ENCODE results near the gene PIEZO1.

Gene PIEZO1

DNA sequence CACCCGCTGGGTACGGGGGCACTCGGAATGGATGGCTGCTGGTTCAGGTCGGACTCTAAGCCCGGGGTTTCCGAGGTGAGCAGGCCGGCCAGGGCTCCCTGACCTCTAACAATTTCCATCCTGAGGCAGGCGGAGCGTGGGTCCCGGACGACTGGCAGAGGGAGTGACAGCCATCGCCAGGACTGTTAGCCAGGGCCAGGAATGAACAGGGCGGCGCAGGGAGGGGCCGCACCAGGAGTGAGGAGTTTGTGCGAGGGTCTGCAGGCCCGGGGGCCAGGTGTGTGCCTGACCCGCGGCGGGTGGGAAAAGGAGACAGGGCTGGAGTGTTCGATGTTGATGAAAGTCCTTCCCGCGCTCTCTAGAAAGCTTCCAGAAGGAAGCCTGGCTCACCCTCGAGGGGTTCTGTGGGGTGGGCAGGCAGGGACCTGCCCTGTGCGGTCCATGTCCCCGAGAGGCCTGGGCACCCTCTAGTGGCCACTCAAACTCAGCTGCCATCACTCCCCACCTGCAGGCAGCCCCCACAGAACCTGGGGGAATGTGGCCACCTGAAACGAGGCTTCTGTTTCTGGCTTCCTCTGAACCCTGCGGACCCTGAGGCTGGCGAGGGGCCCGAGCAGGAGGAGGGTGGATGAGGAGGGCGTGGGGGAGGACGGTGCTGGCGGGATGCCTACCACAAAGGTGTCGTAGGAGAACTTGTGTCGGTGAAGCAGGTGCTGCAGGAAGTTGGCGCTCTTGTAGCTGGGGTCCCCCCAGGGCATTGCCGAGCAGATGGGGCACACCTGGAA lies 87.0 kb downstream of the PIEZO1 start:
- peaks cover 32% of the 10 kb centered on the region for H3K4me1 Mint-ChIP-seq
- H3K9me3 Mint-ChIP-seq, result no peaks in the 10 kb centered on the region
- ATAC-seq (ENCODE audit: low read depth) (no peak), DNase-seq (ENCODE audit: low spot score in 2 of 2) (no peak)
- H3K4me3 Mint-ChIP-seq, result peak overlapping the region; percentile 51
- H3K27me3 Mint-ChIP-seq, result no peaks in the 10 kb centered on the region
- peak overlapping the region; percentile 82 for H3K27ac Mint-ChIP-seq
- peaks cover 1% of the 10 kb centered on the region for H3K36me3 Mint-ChIP-seq

DNA sequence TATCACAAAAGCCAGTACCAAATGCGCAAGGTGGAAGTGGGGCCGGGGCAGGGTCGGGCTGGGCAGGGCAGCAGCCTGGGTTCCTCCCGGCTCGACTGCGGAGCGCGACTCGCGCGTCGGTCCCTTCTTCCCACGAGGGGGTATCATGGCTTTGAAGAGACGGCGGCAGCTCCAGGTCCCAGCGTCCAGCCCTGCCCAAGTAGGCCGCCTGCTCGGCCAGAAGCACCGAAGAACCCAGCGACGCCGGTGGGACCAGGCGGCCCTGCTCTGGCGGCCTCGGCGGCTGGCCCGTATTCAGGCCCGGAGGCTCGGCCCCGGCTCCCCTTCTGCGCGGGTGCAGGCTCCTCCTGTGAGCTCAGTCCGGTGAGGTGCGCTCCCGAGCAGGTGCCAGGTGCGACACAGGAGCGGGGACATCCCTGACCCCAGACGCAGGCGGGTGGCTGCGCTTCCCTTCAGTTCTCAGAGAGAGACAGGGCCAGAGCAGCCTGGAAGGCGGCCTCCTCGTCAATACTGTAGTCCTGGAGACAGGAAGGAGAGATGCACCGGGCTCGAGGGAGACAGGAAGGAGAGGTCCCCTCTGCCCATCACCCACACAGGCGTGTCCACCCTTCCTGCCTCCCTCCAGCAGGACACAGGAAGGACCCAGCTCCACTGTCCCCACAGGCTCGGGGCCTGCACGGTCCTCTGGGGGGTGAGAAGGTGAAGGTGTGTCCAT lies 87.7 kb downstream of the PIEZO1 start:
- H3K27ac Mint-ChIP-seq, result no peak overlapping the region
- ATAC-seq (ENCODE audit: low read depth) (no peak), DNase-seq (ENCODE audit: low spot score in 2 of 2) (no peak)
- H3K4me1 Mint-ChIP-seq, result peaks cover 26% of the 10 kb centered on the region
- H3K4me3 Mint-ChIP-seq, result no peak overlapping the region
- H3K36me3 Mint-ChIP-seq, result peaks cover 1% of the 10 kb centered on the region
- no peaks in the 10 kb centered on the region for H3K27me3 Mint-ChIP-seq
- H3K9me3 Mint-ChIP-seq, result no peaks in the 10 kb centered on the region

DNA sequence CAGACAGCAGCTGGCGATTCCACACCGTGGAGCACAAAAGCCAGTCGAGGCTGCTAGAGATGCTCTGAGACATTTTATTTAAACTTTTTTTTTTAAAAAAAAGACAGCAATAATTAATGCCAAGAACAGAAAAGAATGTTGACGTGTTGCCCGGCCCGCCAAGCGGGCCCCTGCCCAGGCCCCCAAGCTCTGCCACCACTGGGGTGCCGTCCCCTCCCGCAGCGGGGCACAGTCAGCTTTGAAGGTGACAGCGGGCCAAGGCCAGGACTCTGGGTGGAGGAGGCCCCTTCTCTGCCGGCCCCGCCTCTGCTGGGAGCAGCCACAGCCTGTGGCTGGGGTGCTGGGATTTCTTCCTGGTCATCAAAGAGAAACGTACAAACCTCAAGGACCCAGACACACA lies 88.6 kb downstream of the PIEZO1 start:
- Mint-ChIP-seq H3K9me3 (no peaks in the 10 kb centered on the region), H3K4me3 (no peak overlapping the region), H3K27me3 (no peaks in the 10 kb centered on the region), H3K4me1 (peaks cover 26% of the 10 kb centered on the region), H3K36me3 (peaks cover 1% of the 10 kb centered on the region), H3K27ac (no peak overlapping the region)
- ATAC-seq (ENCODE audit: low read depth) (no peak), DNase-seq (ENCODE audit: low spot score in 2 of 2) (no peak)

DNA sequence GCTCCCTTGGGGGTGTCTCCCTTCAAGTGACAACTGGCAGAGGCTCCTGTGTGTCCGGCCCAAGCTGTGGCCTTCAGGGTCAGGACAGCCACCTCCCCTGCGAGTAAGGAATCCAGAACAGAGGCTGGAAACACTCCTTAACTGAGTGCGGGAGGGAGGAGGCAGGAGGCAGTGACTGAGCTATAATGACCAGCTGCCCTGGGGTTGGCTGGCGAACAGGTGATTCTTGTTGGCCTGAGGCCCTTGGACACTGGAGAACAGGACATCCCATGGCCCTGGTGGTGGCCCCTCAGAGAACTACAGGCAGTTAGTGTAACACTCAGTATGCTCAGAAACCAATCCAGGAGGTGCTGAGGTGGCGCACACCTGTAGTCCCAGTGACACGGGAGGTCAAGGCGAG lies 89.3 kb downstream of the PIEZO1 start:
- Mint-ChIP-seq H3K27ac (no peak overlapping the region), H3K36me3 (peaks cover 1% of the 10 kb centered on the region), H3K4me3 (no peak overlapping the region), H3K4me1 (peaks cover 22% of the 10 kb centered on the region), H3K9me3 (no peaks in the 10 kb centered on the region), H3K27me3 (no peaks in the 10 kb centered on the region)
- DNase-seq (ENCODE audit: low spot score in 2 of 2) (no peak), ATAC-seq (ENCODE audit: low read depth) (no peak)

DNA sequence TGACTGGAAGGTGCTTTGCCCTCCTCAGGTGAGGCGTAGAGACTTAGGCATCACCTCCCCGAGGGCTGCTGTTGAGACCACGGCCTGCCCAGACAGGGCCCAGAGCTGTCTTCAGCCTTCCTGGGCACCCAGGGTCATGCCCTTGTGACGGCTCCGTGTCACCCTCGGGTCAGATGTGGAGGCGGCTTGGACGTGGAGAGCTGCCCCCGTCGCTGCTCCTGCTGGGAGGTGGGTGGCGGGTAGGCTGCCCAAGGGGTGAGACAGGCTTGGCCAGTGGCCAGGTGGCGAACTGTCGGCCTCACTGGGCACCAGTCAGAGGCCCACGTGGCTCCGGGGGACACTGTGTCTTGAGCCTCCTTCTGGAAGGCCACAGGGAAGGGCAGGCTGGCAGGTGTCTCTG lies 89.8 kb downstream of the PIEZO1 start:
- H3K36me3 Mint-ChIP-seq, result peaks cover 1% of the 10 kb centered on the region
- no peak overlapping the region for H3K27ac Mint-ChIP-seq
- no peaks in the 10 kb centered on the region for H3K9me3 Mint-ChIP-seq
- H3K27me3 Mint-ChIP-seq, result no peaks in the 10 kb centered on the region
- H3K4me1 Mint-ChIP-seq, result peaks cover 25% of the 10 kb centered on the region
- no peak for DNase-seq (ENCODE audit: low spot score in 2 of 2)
- ATAC-seq (ENCODE audit: low read depth), result no peak
- H3K4me3 Mint-ChIP-seq, result no peak overlapping the region

DNA sequence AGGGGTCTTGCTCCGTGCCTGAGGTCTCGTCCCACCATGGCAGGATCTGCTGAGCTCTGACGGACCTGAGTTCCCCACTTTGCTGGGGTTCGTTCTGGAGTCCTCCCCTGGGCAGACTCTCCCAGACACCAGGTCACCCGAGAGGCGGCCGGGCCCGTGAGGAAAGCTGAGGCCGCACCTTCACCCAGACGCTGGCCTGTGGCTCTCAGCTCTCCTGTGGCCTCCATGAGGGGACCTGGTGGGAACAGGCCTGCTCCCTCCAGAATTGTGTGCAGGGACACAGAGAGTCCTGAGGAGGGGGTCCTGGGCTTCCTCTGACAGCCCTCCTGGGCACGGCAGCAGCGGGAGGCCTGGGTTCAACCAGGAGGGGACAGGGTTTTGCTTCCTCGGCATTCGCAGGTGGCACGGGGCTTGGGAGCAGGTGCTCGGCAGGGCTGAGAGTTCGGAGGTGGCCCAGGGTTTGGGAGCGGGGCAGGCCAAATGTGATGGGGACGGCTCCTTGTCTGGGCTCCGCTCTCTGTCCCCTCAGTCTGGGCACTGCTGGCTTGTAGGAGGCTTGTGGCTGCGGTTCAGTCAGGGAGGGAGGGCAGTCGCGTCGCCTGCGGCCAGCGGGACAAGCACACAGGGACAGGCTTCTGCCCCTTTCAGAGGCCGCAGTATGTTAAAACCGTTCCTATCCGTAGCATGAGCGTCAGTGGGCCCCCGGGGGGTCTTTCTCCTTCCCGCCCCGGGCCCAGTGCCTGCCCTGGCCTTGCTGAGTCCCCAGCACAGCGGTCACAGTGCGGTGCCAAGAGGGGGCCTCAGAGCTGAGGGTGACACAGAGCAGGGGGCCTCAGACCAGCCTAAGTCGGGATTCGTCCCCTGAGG lies 90.6 kb downstream of the PIEZO1 start:
- H3K27ac Mint-ChIP-seq, result no peak overlapping the region
- H3K27me3 Mint-ChIP-seq, result no peaks in the 10 kb centered on the region
- H3K9me3 Mint-ChIP-seq, result no peaks in the 10 kb centered on the region
- no peak for ATAC-seq (ENCODE audit: low read depth)
- H3K4me3 Mint-ChIP-seq, result no peak overlapping the region
- H3K36me3 Mint-ChIP-seq, result peaks cover 1% of the 10 kb centered on the region
- no peak for DNase-seq (ENCODE audit: low spot score in 2 of 2)
- H3K4me1 Mint-ChIP-seq, result peaks cover 18% of the 10 kb centered on the region

DNA sequence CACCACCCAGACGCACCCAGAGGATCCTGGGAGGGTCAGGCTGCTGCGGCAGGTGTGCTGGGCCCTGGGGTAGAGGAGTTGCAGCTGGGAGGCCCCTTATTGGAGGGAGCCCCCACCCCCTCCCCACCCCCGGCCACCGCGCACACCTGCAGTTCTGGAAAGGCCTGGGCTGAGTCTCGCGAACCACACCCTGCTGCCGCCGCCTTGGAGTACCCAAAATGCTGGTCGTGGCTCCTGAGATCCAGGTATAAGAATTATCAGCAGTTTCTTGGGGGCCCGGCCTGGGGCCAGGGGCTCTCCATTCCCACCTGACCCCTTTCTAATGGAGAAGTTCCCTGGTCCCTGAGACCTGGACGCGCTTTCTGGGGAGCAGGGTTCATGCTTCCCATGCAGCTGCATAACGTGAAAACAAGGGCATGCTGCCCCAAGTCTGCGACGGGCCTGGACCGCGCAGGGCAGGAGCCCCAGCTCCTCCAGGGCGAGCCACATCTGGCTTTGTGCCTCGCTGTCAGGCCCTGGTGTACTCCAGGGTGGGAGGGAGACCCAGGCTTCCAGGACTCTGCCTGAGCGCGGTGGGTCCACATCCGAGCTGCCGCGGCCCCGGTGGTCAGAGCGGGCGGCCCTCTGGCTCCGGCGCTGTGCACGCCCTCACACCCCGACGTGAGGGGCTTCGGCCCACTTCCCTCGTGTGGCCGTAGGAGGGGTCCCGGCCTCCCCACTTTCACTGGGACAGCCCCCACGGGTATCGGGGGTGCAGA lies 91.4 kb downstream of the PIEZO1 start:
- H3K27me3 Mint-ChIP-seq, result no peaks in the 10 kb centered on the region
- H3K4me3 Mint-ChIP-seq, result no peak overlapping the region
- H3K36me3 Mint-ChIP-seq, result peaks cover 1% of the 10 kb centered on the region
- H3K9me3 Mint-ChIP-seq, result no peaks in the 10 kb centered on the region
- no peak for DNase-seq (ENCODE audit: low spot score in 2 of 2)
- peaks cover 18% of the 10 kb centered on the region for H3K4me1 Mint-ChIP-seq
- no peak overlapping the region for H3K27ac Mint-ChIP-seq
- no peak for ATAC-seq (ENCODE audit: low read depth)

DNA sequence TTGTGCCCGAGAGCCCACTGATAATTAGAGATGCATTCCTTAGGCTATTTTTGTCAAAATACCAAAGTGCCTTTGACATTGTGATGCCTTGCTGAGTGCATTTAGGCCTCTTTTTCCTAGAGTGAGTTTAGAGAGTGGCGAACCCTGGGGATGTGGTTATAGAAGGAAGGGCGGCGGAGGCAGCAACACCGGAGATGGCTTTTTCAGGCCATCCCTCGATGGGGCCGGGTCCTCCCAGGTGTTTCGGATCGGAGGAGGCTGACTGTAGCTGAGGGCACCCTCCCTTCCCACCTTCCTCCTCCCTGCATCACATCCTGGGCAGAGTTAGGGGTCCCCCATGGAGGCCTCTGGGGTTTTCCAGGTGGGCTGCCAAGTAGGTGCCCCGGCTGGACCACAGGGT lies 92.2 kb downstream of the PIEZO1 start:
- H3K9me3 Mint-ChIP-seq, result no peaks in the 10 kb centered on the region
- no peaks in the 10 kb centered on the region for H3K36me3 Mint-ChIP-seq
- no peak overlapping the region for H3K4me3 Mint-ChIP-seq
- H3K27ac Mint-ChIP-seq, result no peak overlapping the region
- H3K4me1 Mint-ChIP-seq, result peaks cover 14% of the 10 kb centered on the region
- ATAC-seq (ENCODE audit: low read depth) (no peak), DNase-seq (ENCODE audit: low spot score in 2 of 2) (no peak)
- no peaks in the 10 kb centered on the region for H3K27me3 Mint-ChIP-seq

DNA sequence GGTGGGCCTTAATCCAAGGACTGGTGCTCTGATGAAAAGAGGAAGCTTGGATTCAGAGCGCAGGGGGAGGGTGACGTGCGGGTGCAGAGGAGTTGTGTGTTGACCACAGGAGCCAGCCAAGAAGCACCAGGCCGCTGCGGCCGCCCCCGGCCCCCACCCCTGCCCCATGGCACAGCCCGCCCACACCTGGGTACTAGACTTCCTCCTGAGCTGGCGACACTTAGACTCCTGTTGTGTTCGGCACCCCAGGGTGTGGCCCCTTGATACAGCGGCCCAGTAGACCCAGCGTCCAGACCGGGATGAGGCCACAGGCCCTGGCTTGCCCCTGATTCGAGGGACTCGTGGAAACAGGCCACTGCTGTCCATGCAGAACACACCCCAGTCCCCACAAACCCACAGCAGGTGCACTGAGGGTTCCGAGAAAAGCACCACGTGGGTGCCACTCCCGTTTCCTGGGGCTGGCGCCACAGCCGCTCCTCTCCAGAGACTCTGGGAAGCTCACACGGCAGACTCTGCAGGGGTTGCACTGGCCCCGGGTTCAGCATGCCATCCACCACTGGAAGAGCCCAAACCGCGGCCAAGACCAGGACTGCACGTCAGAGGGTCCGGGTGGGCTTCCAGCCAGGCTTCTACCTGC lies 93.0 kb downstream of the PIEZO1 start:
- DNase-seq (ENCODE audit: low spot score in 2 of 2) (no peak), ATAC-seq (ENCODE audit: low read depth) (peak; percentile 76)
- Mint-ChIP-seq H3K27ac (peak overlapping the region; percentile 35), H3K9me3 (no peaks in the 10 kb centered on the region), H3K4me3 (peak overlapping the region; percentile 59), H3K4me1 (peaks cover 14% of the 10 kb centered on the region), H3K27me3 (no peaks in the 10 kb centered on the region), H3K36me3 (no peaks in the 10 kb centered on the region)

DNA sequence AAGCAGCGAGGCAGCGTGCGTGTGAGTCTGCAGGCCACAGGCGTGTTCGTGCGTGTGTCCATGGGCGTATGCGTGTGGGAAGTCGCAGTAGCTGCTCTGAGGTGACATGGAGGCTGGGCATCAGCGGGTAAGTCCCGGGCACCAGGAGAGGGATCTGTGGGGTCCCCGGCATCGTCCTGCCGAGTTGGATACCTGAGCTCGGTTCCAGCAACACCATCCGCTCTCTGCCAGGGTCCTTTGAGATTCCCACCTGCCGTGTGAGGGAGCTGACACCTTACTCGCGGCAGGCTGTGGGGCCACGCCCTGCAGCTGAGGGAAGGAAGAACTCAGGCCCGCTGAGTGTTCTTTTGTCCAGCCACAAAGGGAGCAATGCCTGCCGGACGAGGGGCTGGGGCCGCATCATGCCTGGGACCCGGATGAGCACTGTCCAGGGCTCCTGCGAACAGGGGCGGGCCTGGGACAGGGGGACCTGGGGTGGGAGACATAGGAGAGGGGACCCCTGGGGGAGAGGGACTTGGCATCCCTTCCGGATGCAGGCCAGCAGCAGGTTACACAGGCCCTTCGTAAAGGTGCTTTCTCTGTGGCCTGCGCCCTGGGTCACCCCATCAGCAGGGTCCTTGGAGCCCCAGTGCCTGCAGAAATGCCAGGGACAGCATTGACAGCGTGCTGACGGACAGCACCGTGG lies 93.7 kb downstream of the PIEZO1 start:
- Mint-ChIP-seq H3K9me3 (no peaks in the 10 kb centered on the region), H3K4me1 (peaks cover 14% of the 10 kb centered on the region), H3K27ac (peak overlapping the region; percentile 69), H3K36me3 (no peaks in the 10 kb centered on the region), H3K27me3 (no peaks in the 10 kb centered on the region), H3K4me3 (no peak overlapping the region)
- no peak for ATAC-seq (ENCODE audit: low read depth)
- no peak for DNase-seq (ENCODE audit: low spot score in 2 of 2)

DNA sequence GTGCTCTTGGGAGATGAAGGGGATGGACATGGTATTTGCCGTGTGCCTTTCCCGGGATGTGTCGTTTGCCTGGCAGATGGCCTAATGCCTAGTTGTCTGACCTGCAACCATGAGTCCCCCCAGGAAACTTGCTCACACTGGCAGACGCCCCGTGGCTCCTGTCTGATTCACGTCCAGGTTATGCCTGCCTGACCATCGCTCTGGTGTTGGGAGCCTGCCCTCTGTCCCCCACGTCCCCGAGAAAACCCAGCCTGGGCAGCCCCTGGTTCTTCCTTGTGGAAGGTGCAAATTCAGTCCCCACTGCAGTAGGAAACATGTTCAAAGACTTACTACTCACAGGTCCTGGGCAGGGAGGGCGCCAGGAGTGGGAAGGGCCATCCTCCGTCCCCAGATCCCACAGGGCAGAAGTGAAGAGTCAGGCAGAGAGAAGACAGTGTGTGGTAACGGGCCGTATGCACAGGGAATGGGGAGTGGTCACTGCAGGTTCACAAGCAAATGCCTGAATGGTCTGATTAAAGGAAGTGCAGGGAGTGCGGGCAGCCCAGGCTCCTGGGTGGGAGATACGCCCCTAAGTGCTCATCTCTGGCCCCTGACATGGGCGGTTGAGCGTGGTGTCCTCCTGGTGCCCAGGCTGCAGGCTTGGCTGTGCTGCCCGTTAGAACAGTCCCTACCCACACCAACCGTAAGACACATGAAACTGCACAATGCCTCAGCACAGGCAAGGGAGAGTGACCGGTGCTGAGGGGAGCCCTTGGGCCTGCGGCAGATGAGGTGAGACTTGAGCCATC lies 94.5 kb downstream of the PIEZO1 start:
- Mint-ChIP-seq H3K9me3 (no peaks in the 10 kb centered on the region), H3K27me3 (no peaks in the 10 kb centered on the region), H3K4me1 (peaks cover 15% of the 10 kb centered on the region), H3K36me3 (no peaks in the 10 kb centered on the region), H3K27ac (peak overlapping the region; percentile 69), H3K4me3 (no peak overlapping the region)
- DNase-seq (ENCODE audit: low spot score in 2 of 2), result no peak
- ATAC-seq (ENCODE audit: low read depth), result no peak

DNA sequence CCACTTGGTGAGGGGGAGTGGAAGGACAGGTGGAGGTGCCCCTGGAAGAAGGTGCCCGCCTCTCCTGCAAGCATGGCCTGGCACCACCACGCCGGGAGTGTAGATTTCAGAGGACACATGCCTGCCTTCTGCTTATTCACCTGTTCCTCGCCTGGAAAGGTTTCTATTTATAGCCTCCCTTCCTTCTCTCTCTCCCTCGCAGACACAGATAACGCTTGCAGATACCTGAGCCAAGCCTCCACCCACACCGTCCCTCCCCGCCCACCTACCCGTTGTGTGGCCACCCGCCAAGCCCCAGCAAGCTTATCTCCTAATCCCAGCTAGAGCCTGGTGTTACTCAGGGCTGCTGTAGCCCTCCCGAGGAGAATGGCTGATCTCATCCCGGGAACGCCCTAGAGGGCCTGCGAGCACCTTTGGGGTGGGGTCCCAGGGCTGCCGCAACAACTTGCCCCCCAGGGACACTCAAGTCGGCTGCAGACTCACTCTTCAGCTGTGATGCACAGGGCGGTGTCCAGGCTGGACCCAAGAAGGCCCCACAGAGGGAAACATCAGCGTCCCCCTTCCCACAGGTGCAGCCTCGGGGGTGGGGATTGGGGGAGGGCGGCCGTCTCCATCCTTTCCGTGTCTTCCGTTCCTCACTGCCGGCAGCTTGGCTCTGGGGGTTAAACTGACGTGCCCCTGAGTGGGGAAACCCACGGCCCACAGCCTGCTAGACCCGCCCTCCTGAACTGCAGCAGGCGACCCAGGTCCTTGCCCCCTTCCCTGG lies 96.8 kb downstream of the PIEZO1 start:
- Mint-ChIP-seq H3K4me1 (peaks cover 24% of the 10 kb centered on the region), H3K9me3 (no peaks in the 10 kb centered on the region), H3K4me3 (no peak overlapping the region), H3K27ac (no peak overlapping the region), H3K27me3 (no peaks in the 10 kb centered on the region), H3K36me3 (no peaks in the 10 kb centered on the region)
- DNase-seq (ENCODE audit: low spot score in 2 of 2), result no peak
- ATAC-seq (ENCODE audit: low read depth), result no peak

All from memory B cell (primary cell).